Esophagus squamous epithelium (tissue), 4 donors: ENCODE data around the gene CBR3.

Experiments
- POLR2A ChIP-seq, 4 donors: fragments of 450-650 bp; IDR thresholded peaks; one replicate each; pipeline ENCODE4 v1.6.1; 2017; ENCODE audit warnings: antibody characterized with exemption in 4 of 4, mild to moderate bottlenecking in 4 of 4, moderate library complexity in 3 of 4
- TF ChIP-seq, protein P1 (sequence below), 6 experiments: fragments of 450-650 bp in 4 of 6; fragments of 200-600 bp in 2 of 6; sonication (generic) in 2 of 6; IDR thresholded peaks; one replicate each; pipeline ENCODE4 v1.5.1; 2016 to 2019; ENCODE audit warnings: antibody characterized with exemption in 6 of 6, mild to moderate bottlenecking in 4 of 6, moderate library complexity in 4 of 6

DNA sequence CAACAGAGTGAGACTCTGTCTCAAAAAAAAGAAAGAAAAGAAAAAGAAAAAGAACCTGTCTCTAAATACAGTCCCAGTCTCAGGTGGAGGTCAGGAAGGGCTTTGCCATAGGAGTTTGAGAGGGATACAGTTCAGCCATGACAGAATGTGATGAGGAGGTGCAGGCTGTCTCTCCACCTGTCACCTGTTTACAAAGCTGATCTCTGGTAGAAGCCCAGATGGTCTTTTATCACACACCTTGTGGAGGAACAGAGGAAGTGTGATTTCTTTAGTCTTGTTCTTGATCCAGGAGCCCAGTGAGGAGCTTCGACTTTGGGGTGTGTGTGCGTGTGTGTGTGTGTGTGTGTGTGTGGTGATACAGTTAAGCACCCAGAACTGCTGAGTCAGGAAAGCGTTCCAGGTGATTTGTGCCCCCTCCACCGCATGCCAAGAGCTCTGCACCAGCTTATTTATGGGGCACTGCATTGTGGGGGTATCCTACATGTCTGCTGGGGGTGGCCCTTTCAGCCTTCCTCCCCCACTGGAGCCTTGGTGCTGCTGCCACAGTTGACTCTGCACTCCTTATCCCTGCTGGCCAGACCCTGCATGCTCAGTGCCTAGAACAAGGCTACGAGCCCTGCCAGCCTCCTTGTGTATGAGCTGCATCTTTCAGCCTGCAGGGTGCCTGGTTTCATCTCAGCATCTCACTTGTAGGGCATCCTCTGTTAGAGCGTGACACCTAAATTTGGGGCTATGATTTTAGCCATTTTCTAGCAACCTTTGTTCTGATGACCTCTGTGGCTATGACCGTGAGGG, 41.1 kb downstream of the CBR3 start:
- TF ChIP-seq, protein P1, sequence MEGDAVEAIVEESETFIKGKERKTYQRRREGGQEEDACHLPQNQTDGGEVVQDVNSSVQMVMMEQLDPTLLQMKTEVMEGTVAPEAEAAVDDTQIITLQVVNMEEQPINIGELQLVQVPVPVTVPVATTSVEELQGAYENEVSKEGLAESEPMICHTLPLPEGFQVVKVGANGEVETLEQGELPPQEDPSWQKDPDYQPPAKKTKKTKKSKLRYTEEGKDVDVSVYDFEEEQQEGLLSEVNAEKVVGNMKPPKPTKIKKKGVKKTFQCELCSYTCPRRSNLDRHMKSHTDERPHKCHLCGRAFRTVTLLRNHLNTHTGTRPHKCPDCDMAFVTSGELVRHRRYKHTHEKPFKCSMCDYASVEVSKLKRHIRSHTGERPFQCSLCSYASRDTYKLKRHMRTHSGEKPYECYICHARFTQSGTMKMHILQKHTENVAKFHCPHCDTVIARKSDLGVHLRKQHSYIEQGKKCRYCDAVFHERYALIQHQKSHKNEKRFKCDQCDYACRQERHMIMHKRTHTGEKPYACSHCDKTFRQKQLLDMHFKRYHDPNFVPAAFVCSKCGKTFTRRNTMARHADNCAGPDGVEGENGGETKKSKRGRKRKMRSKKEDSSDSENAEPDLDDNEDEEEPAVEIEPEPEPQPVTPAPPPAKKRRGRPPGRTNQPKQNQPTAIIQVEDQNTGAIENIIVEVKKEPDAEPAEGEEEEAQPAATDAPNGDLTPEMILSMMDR (IDR thresholded peaks at IDR 0.05) = no peak
- TF ChIP-seq POLR2A (IDR thresholded peaks at IDR 0.05) = no peak
